H1 (cell line): ENCODE measurements around the gene CPNE4. TPM values are rescaled to one million over a fixed set of nuclear protein-coding genes. Genes with fewer than 3 reads are reported as not detected.

Experiments
- CTCF ChIA-PET: fragments of 300-600 bp; sonication (Branson Sonifier 250); formaldehyde crosslinking; loops from one replicate; lab custom pipeline; 2021; ENCODE audit not compliant: partially characterized antibody; lab: Charles Lee
- POLR2A ChIA-PET: fragments of 300-600 bp; sonication (Branson Sonifier 250); formaldehyde crosslinking; loops from one replicate; lab custom pipeline; 2021; ENCODE audit warnings: inconsistent platforms; ENCODE audit not compliant: partially characterized antibody; lab: Charles Lee
- DNase-seq, 2 experiments: peaks; one replicate each; pipeline versions ENCODE4 v3.0.0 to v3.0.0-alpha.2; 2010 to 2022; ENCODE audit warnings: low spot score in 2 of 2, low read depth in 1 of 2, mixed read lengths in 1 of 2
- FAIRE-seq: peaks from 2 replicates; lab custom pipeline; 2011; peaks lifted over from hg19 to GRCh38; lab: Jason Lieb, UNC
- H2AFZ ChIP-seq: 2 replicates; pipeline ENCODE4 v1.8.1; 2012; ENCODE audit warnings: low read length, inconsistent platforms
- H2AK5ac ChIP-seq: 2 replicates; pipeline ENCODE4 v1.6.1; 2013; ENCODE audit warnings: low read depth, low read length
- H2BK120ac ChIP-seq: replicated peaks from 2 replicates; pipeline ENCODE3; 2013; ENCODE audit warnings: low read depth, low read length, inconsistent platforms
- H2BK12ac ChIP-seq: 2 replicates; pipeline ENCODE4 v1.6.1; 2013; ENCODE audit warnings: low read depth, low read length
- H2BK15ac ChIP-seq: 2 replicates; pipeline ENCODE4 v1.6.1; 2013; ENCODE audit warnings: low read length
- H2BK20ac ChIP-seq: 2 replicates; pipeline ENCODE4 v1.6.1; 2013; ENCODE audit warnings: low read length
- H2BK5ac ChIP-seq: 2 replicates; pipeline ENCODE4 v1.6.1; 2013; ENCODE audit warnings: low read depth, low read length
- H3K14ac ChIP-seq: 2 replicates; pipeline ENCODE4 v1.6.1; 2013; ENCODE audit warnings: inconsistent platforms; ENCODE audit not compliant: insufficient read length
- H3K18ac ChIP-seq: 2 replicates; pipeline ENCODE4 v1.6.1; 2013; ENCODE audit warnings: low read length; ENCODE audit errors: extremely low read depth
- H3K23ac ChIP-seq: 2 replicates; pipeline ENCODE4 v1.6.1; 2013; ENCODE audit warnings: inconsistent platforms; ENCODE audit not compliant: insufficient read length
- H3K23me2 ChIP-seq: 2 replicates; pipeline ENCODE4 v1.6.1; 2013; ENCODE audit warnings: low read depth, low read length
- H3K27ac ChIP-seq: 2 replicates; pipeline ENCODE4 v1.6.1; 2011; ENCODE audit warnings: low read depth, low read length, inconsistent platforms
- H3K27me3 ChIP-seq, 4 experiments: replicated peaks in 1 of 4; 1 replicate in 1 of 4; 2 replicates in 3 of 4; pipeline versions ENCODE4 v1.6.1 to v1.8.1; 2011 to 2013; ENCODE audit warnings: low read length in 3 of 4, mild to moderate bottlenecking in 3 of 4, inconsistent platforms in 2 of 4, mixed read lengths in 2 of 4, moderate library complexity in 1 of 4; ENCODE audit not compliant: control insufficient read depth in 3 of 4, insufficient read depth in 3 of 4; ENCODE audit errors: extremely low read depth in 1 of 4
- H3K36me3 ChIP-seq, 4 experiments: 2 replicates each; pipeline versions ENCODE4 v1.6.1 to v1.8.1; 2011 to 2013; ENCODE audit warnings: mild to moderate bottlenecking in 4 of 4, low read length in 3 of 4, moderate library complexity in 2 of 4, control low read depth in 1 of 4, inconsistent platforms in 1 of 4; ENCODE audit not compliant: insufficient read depth in 4 of 4, control insufficient read depth in 2 of 4
- H3K4ac ChIP-seq: replicated peaks from 2 replicates; pipeline ENCODE3; 2013; ENCODE audit warnings: low read length, low read depth, mixed read lengths, inconsistent platforms; ENCODE audit not compliant: insufficient read length
- H3K4me1 ChIP-seq, 4 experiments: replicated peaks in 1 of 4; 1 replicate in 1 of 4; 2 replicates in 3 of 4; pipeline versions ENCODE4 v1.6.1 to v1.8.1; 2011 to 2013; ENCODE audit warnings: low read length in 3 of 4, inconsistent platforms in 2 of 4, mixed read lengths in 1 of 4; ENCODE audit not compliant: insufficient read depth in 4 of 4, control insufficient read depth in 3 of 4
- H3K4me2 ChIP-seq, 2 experiments: 2 replicates each; pipeline versions ENCODE4 v1.6.1 to v1.8.1; 2011 to 2013; ENCODE audit warnings: low read depth in 2 of 2, low read length in 2 of 2, control low read depth in 1 of 2, inconsistent platforms in 1 of 2, mild to moderate bottlenecking in 1 of 2; ENCODE audit not compliant: insufficient read depth in 1 of 2
- H3K4me3 ChIP-seq, 4 experiments: fragments of 200-600, 300-600 bp in 1 of 4; sonication (generic), shearing (Covaris generic), sonication (Bioruptor Twin) in 1 of 4; 2 replicates each; pipeline versions ENCODE4 v1.5.1 to v1.8.1; 2011 to 2016; ENCODE audit warnings: low read length in 4 of 4, low read depth in 3 of 4, control low read depth in 2 of 4, inconsistent platforms in 2 of 4, mild to moderate bottlenecking in 2 of 4, mixed read lengths in 1 of 4, moderate library complexity in 1 of 4; ENCODE audit not compliant: insufficient read depth in 2 of 4; ENCODE audit errors: extremely low read depth in 1 of 4
- H3K56ac ChIP-seq: replicated peaks from 2 replicates; pipeline ENCODE3; 2013; ENCODE audit warnings: low read depth, mild to moderate bottlenecking, mixed read lengths, low read length, inconsistent platforms; ENCODE audit not compliant: insufficient read length
- H3K79me1 ChIP-seq: 2 replicates; pipeline ENCODE4 v1.6.1; 2013; ENCODE audit warnings: low read depth, low read length, control low read depth
- H3K79me2 ChIP-seq, 2 experiments: 2 replicates each; pipeline versions ENCODE4 v1.6.1 to v1.8.1; 2012 to 2013; ENCODE audit warnings: low read length in 2 of 2, mild to moderate bottlenecking in 2 of 2, inconsistent platforms in 1 of 2; ENCODE audit not compliant: insufficient read depth in 2 of 2, control insufficient read depth in 1 of 2
- H3K9ac ChIP-seq, 4 experiments: replicated peaks in 1 of 4; 1 replicate in 1 of 4; 2 replicates in 3 of 4; pipeline versions ENCODE4 v1.6.1 to v1.8.1; 2011 to 2013; ENCODE audit warnings: low read depth in 3 of 4, low read length in 3 of 4, control low read depth in 2 of 4, mild to moderate bottlenecking in 2 of 4, moderate library complexity in 2 of 4, inconsistent platforms in 1 of 4; ENCODE audit errors: extremely low read depth in 1 of 4
- H3K9me3 ChIP-seq, 2 experiments: 2 replicates each; pipeline versions ENCODE4 v1.6.1 to v1.8.1; 2012 to 2013; ENCODE audit warnings: mild to moderate bottlenecking in 2 of 2, moderate library complexity in 2 of 2, control low read depth in 1 of 2, inconsistent platforms in 1 of 2, low read depth in 1 of 2, low read length in 1 of 2, mixed read lengths in 1 of 2; ENCODE audit not compliant: insufficient read depth in 2 of 2
- H4K20me1 ChIP-seq, 2 experiments: replicated peaks in 1 of 2; 2 replicates each; pipeline versions ENCODE3 to v1.8.1; 2011 to 2013; ENCODE audit warnings: inconsistent platforms in 2 of 2, low read length in 2 of 2, mild to moderate bottlenecking in 1 of 2; ENCODE audit not compliant: insufficient read depth in 2 of 2, control insufficient read depth in 1 of 2
- H4K5ac ChIP-seq: 2 replicates; pipeline ENCODE4 v1.6.1; 2013; ENCODE audit warnings: low read length, low read depth, mixed read lengths, inconsistent platforms; ENCODE audit not compliant: insufficient read length
- H4K8ac ChIP-seq: 2 replicates; pipeline ENCODE4 v1.8.0; 2013; ENCODE audit warnings: mild to moderate bottlenecking, moderate library complexity, low read length, inconsistent platforms; ENCODE audit not compliant: insufficient read depth; ENCODE audit errors: extremely low read depth
- H4K91ac ChIP-seq: replicated peaks from 2 replicates; pipeline ENCODE3; 2013; ENCODE audit warnings: low read length, mixed read lengths, inconsistent platforms; ENCODE audit not compliant: insufficient read length
- ASH2L ChIP-seq: fragments of 200-600, 300-600 bp; sonication (generic); IDR thresholded peaks from one replicate; pipeline ENCODE4 v1.7.1; 2017; ENCODE audit warnings: low read length
- HDAC2 ChIP-seq, 2 experiments: fragments of 300-600 bp in 1 of 2; sonication (generic) in 1 of 2; IDR thresholded peaks; 2 replicates each; pipeline ENCODE4 v1.6.1; 2011 to 2012; ENCODE audit warnings: low read depth in 2 of 2, low read length in 2 of 2, mild to moderate bottlenecking in 2 of 2, moderate library complexity in 2 of 2, borderline replicate concordance in 1 of 2, inconsistent platforms in 1 of 2
- KDM4A ChIP-seq: IDR thresholded peaks from one replicate; pipeline ENCODE4 v1.7.1; 2012; ENCODE audit warnings: low read depth, mild to moderate bottlenecking, moderate library complexity, low read length, inconsistent platforms; ENCODE audit not compliant: severe bottlenecking
- NANOG ChIP-seq: IDR thresholded peaks from 2 replicates; pipeline ENCODE4 v1.6.1; 2011; ENCODE audit warnings: low read length, low read depth, mild to moderate bottlenecking, inconsistent platforms; ENCODE audit not compliant: insufficient read depth, poor library complexity, severe bottlenecking
- POLR2A ChIP-seq, 2 experiments: IDR thresholded peaks; 1 replicate in 1 of 2; 2 replicates in 1 of 2; pipeline ENCODE4 v1.6.1; 2011; ENCODE audit warnings: low read depth in 2 of 2, low read length in 2 of 2, mild to moderate bottlenecking in 2 of 2; ENCODE audit errors: control extremely low read depth in 1 of 2
- POLR2AphosphoS5 ChIP-seq: IDR thresholded peaks from 2 replicates; pipeline ENCODE4 v1.6.1; 2011; ENCODE audit warnings: low read depth, low read length
- SIX5 ChIP-seq: IDR thresholded peaks from 2 replicates; pipeline ENCODE4 v1.6.1; 2011; ENCODE audit warnings: mild to moderate bottlenecking, low read depth, low read length
- WGBS, 2 experiments: shearing (Covaris generic) in 1 of 2; methylation state at CpG; one replicate each; pipeline versions ENCODE4 v1.1.6 to v1.1.7; 2013 to 2015; ENCODE audit warnings: low lambda C conversion rate in 2 of 2, mixed read lengths in 2 of 2, inconsistent platforms in 1 of 2, low coverage in 1 of 2, missing lambda C conversion rate in 1 of 2; ENCODE audit not compliant: insufficient replicate concordance in 2 of 2, insufficient coverage in 1 of 2, insufficient read length in 1 of 2; ENCODE audit errors: extremely low coverage in 1 of 2, missing lambda C conversion rate in 1 of 2; 5-methylcytosine and 5-hydroxymethylcytosine counted together
- polyA plus RNA-seq, 7 experiments: library from polyadenylated mRNA; depleted of rRNA in 3 of 7; stranded (reverse) in 5 of 7; unstranded in 2 of 7; fragments of >200 nt in 5 of 7; fragments of 200-250 nt in 2 of 7; gene quantifications; 1 replicate in 5 of 7; 2 replicates in 1 of 7; 4 replicates in 1 of 7; pipeline versions ENCODE4 v1.2.1 to v1.2.3, GENCODE V29; 2011 to 2013; ENCODE audit warnings: missing spikeins in 2 of 7, mixed read lengths in 2 of 7
- total RNA-seq: library from RNA; stranded (reverse); fragmentation: NEBNext Ultra II Directional; extraction: Animal tissue kit (Norgen Biotek cat#: 25700); gene quantifications from 2 replicates; pipeline ENCODE4 v1.2.1, GENCODE V29; 2021

Gene CPNE4
- total and polyA plus RNA-seq, 2 of the 8 experiments (the other 6 are each of a cell fraction or from before 2014, with no cell fraction given), result 0.82 to 3.8 TPM

- no peak for TF ChIP-seq KDM4A
- TF ChIP-seq POLR2AphosphoS5, result no peak
- TF ChIP-seq POLR2A (IDR thresholded peaks at IDR 0.05; ENCODE audit: control extremely low read depth in 1 of 2, low read depth in 2 of 2, low read length in 2 of 2), result no peak
- no peak for TF ChIP-seq HDAC2 (IDR thresholded peaks at IDR 0.05; ENCODE audit: borderline replicate concordance in 1 of 2, low read depth in 2 of 2, low read length in 2 of 2)
- TF ChIP-seq SIX5, result no peak
- TF ChIP-seq NANOG, result no peak
- TF ChIP-seq ASH2L, result no peak
- TF ChIP-seq, all 59 proteins: peak for 0
- DNase-seq (no peak), FAIRE-seq (no peak)
- H3K4me3 ChIP-seq, result no peak overlapping the region
- H3K18ac ChIP-seq, result no peak overlapping the region
- H2BK12ac ChIP-seq, result no peak overlapping the region
- no peak overlapping the region for H2BK120ac ChIP-seq
- no peaks in the 10 kb centered on the region for H3K23me2 ChIP-seq
- H3K4me2 ChIP-seq, result no peak overlapping the region
- WGBS, 2 experiments, result 89 to 100% methylated on average over 3 of the region's 3 CpGs
- H3K9ac ChIP-seq, result no peak overlapping the region
- no peak overlapping the region for H4K5ac ChIP-seq
- ChIA-PET CTCF (interaction anchor here (2.6 to 3.4 kb wide), 2 partner anchors 12 to 222 kb away, joined by 12 to 20 read pairs; no protein-coding TSS in a partner anchor), POLR2A (no interaction called here)
- H3K23ac ChIP-seq, result no peak overlapping the region
- no peak overlapping the region for H3K4ac ChIP-seq
- H3K27me3 ChIP-seq, result no peaks in the 10 kb centered on the region
- no peak overlapping the region for H3K14ac ChIP-seq
- no peak overlapping the region for H3K27ac ChIP-seq
- H2AFZ ChIP-seq, result no peak overlapping the region
- H3K56ac ChIP-seq, result no peak overlapping the region
- no peaks in the 10 kb centered on the region for H3K79me1 ChIP-seq
- H2BK5ac ChIP-seq, result no peak overlapping the region
- no peak overlapping the region for H2BK15ac ChIP-seq
- H2BK20ac ChIP-seq, result no peak overlapping the region
- H3K79me2 ChIP-seq, result no peaks in the 10 kb centered on the region
- no peak overlapping the region for H4K91ac ChIP-seq
- H3K9me3 ChIP-seq, result no peaks in the 10 kb centered on the region
- H4K8ac ChIP-seq, result no peak overlapping the region
- peaks cover 0 to 4% (median 1%) of the 10 kb centered on the region in 4 experiments; a peak in 2 of 7 replicates for H3K4me1 ChIP-seq
- H2AK5ac ChIP-seq, result no peak overlapping the region
- no peaks in the 10 kb centered on the region for H3K36me3 ChIP-seq
- no peaks in the 10 kb centered on the region for H4K20me1 ChIP-seq
Observed at GRCh38 chr3:132017137-132017536, 17.7 kb downstream of the CPNE4 start.
